NCI-H2171 treated with DMSO at 0.1 percent for 48 hours (cell line): Measurements from ENCODE around the gene GREB1L.
"Not testable (repeated sequence)": the region's sequence is repeated elsewhere in the genome, so short reads cannot be mapped to it uniquely, and the experiment has no call there.

Source experiments
- DNase-seq: peaks from one replicate; lab custom pipeline; 2025; lab: John Stamatoyannopoulos, UW

Gene GREB1L

GRCh38 chr18:21307578-21307977 is 65.5 kb downstream of the GREB1L start:
- DNase-seq = no peak

GRCh38 chr18:21309248-21309647 is 67.2 kb downstream of the GREB1L start:
- DNase-seq = no peak

GRCh38 chr18:21311980-21312379 is 69.9 kb downstream of the GREB1L start:
- DNase-seq = not testable (repeated sequence)

- DNase-seq = no peak
Observed at GRCh38 chr18:21313576-21313975, 71.5 kb downstream of the GREB1L start.

- DNase-seq = no peak
Observed at GRCh38 chr18:21314724-21315123, 72.7 kb downstream of the GREB1L start.

- DNase-seq = not testable (repeated sequence)
Observed at GRCh38 chr18:21315126-21315525, 73.1 kb downstream of the GREB1L start.

GRCh38 chr18:21315741-21316197 is 73.7 kb downstream of the GREB1L start:
- DNase-seq = no peak

- no peak for DNase-seq
Observed at GRCh38 chr18:21316296-21316695, 74.3 kb downstream of the GREB1L start.

GRCh38 chr18:21321711-21322110 is 79.7 kb downstream of the GREB1L start:
- DNase-seq = no peak

- DNase-seq = no peak
Observed at GRCh38 chr18:21327101-21327500, 85.1 kb downstream of the GREB1L start.

GRCh38 chr18:21330122-21330701 is 88.2 kb downstream of the GREB1L start:
- no peak for DNase-seq

GRCh38 chr18:21331065-21331464 is 89.0 kb downstream of the GREB1L start:
- DNase-seq = no peak

GRCh38 chr18:21335927-21336488 is 94.0 kb downstream of the GREB1L start:
- no peak for DNase-seq

GRCh38 chr18:21336846-21337245 is 94.8 kb downstream of the GREB1L start:
- DNase-seq = no peak

- DNase-seq = no peak
Observed at GRCh38 chr18:21341141-21341540, 99.1 kb downstream of the GREB1L start.

GRCh38 chr18:21342372-21342771 is 100.3 kb downstream of the GREB1L start:
- DNase-seq = no peak

GRCh38 chr18:21344860-21345259 is 102.8 kb downstream of the GREB1L start:
- no peak for DNase-seq

- DNase-seq = no peak
Observed at GRCh38 chr18:21345840-21346239, 103.8 kb downstream of the GREB1L start.

GRCh38 chr18:21359746-21360145 is 117.7 kb downstream of the GREB1L start:
- no peak for DNase-seq

- no peak for DNase-seq
Observed at GRCh38 chr18:21361307-21361880, 119.4 kb downstream of the GREB1L start.

GRCh38 chr18:21362831-21363230 is 120.8 kb downstream of the GREB1L start:
- DNase-seq = no peak

GRCh38 chr18:21363348-21363747 is 121.3 kb downstream of the GREB1L start:
- DNase-seq = no peak

- no peak for DNase-seq
Observed at GRCh38 chr18:21364471-21364870, 122.4 kb downstream of the GREB1L start.

GRCh38 chr18:21366896-21367295 is 124.9 kb downstream of the GREB1L start:
- DNase-seq = no peak
